DOHH2 (cell line): ENCODE measurements around the gene ABLIM3.

Experiments used
- H3F3A ChIP-seq: fragments of 200-600 bp; sonication (generic), shearing (Covaris generic); 2 replicates; pipeline ENCODE4 v1.6.0; 2016; ENCODE audit warnings: antibody characterized with exemption, mild to moderate bottlenecking; ENCODE audit not compliant: control insufficient read depth, insufficient read depth
- H3K27ac ChIP-seq: fragments of 200-600 bp; sonication (generic); 2 replicates; pipeline ENCODE4 v1.5.1; 2014; ENCODE audit warnings: low read depth, mild to moderate bottlenecking, low read length, moderate library complexity
- H3K27me3 ChIP-seq: fragments of 200-600 bp; sonication (generic); 2 replicates; pipeline ENCODE4 v1.6.1; 2014; ENCODE audit warnings: mild to moderate bottlenecking, low read length, mixed read lengths; ENCODE audit not compliant: control insufficient read depth
- H3K36me3 ChIP-seq: fragments of 200-600 bp; sonication (generic); 2 replicates; pipeline ENCODE4 v1.6.1; 2014; ENCODE audit warnings: mild to moderate bottlenecking, low read length, moderate library complexity, mixed read lengths; ENCODE audit not compliant: control insufficient read depth
- H3K4me1 ChIP-seq: fragments of 200-600 bp; sonication (generic); 2 replicates; pipeline ENCODE4 v1.6.1; 2014; ENCODE audit warnings: mild to moderate bottlenecking, low read length, mixed read lengths; ENCODE audit not compliant: control insufficient read depth
- H3K4me2 ChIP-seq: fragments of 200-600 bp; sonication (generic); 2 replicates; pipeline ENCODE4 v1.6.0; 2014; ENCODE audit warnings: mild to moderate bottlenecking, low read length, moderate library complexity
- H3K4me3 ChIP-seq: fragments of 200-600 bp; sonication (generic); 2 replicates; pipeline ENCODE4 v1.5.1; 2014; ENCODE audit warnings: mild to moderate bottlenecking, low read length, mixed read lengths
- H3K79me2 ChIP-seq: fragments of 200-600 bp; sonication (generic); 2 replicates; pipeline ENCODE4 v1.6.1; 2014; ENCODE audit warnings: mild to moderate bottlenecking, low read length, mixed read lengths; ENCODE audit not compliant: control insufficient read depth
- H3K9me2 ChIP-seq: fragments of 200-600 bp; sonication (generic); replicated peaks from 2 replicates; pipeline ENCODE4 v1.6.1; 2014; ENCODE audit warnings: mild to moderate bottlenecking, low read length, mixed read lengths; ENCODE audit not compliant: control insufficient read depth
- H3K9me3 ChIP-seq: fragments of 200-600 bp; sonication (generic); 2 replicates; pipeline ENCODE4 v1.6.1; 2014; ENCODE audit warnings: antibody characterized with exemption, low read length, mixed read lengths; ENCODE audit not compliant: control insufficient read depth, insufficient read depth
- H4K20me1 ChIP-seq: fragments of 200-600 bp; sonication (generic); 2 replicates; pipeline ENCODE4 v1.6.0; 2014; ENCODE audit warnings: low read depth, mild to moderate bottlenecking, antibody characterized with exemption, low read length, moderate library complexity; ENCODE audit not compliant: control insufficient read depth, insufficient read depth
- EZH2phosphoT487 ChIP-seq: fragments of 200-600 bp; sonication (generic); IDR thresholded peaks from 2 replicates; pipeline ENCODE4 v1.6.1; 2017; ENCODE audit warnings: borderline replicate concordance, mild to moderate bottlenecking, antibody characterized with exemption, low read length, moderate library complexity, mixed read lengths
- TF ChIP-seq, protein P1 (sequence below): fragments of 200-600 bp; sonication (generic); IDR thresholded peaks from one replicate; pipeline ENCODE4 v1.5.1; 2014; ENCODE audit warnings: antibody characterized with exemption, mild to moderate bottlenecking, low read depth, low read length; ENCODE audit not compliant: poor library complexity, severe bottlenecking

Gene ABLIM3

DNA sequence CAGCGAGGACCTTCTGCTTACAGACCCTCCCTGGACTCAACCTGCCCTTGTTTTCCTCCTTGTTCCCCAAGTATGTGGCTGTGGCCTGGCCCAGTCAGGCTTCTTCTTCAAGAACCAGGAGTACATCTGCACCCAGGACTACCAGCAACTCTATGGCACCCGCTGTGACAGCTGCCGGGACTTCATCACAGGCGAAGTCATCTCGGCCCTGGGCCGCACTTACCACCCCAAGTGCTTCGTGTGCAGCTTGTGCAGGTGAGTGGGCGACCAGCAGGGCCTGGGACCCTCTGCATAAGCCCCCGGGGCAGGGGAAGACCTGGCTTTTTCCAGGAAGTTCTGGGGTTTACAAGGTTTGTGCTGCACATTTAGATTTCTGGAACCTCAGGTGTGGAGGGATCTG is 56.9 kb downstream of the ABLIM3 start:
- Histone ChIP-seq H3K4me3 (no peak overlapping the region), H3F3A (no peaks in the 10 kb centered on the region), H3K27ac (no peak overlapping the region), H4K20me1 (no peaks in the 10 kb centered on the region), H3K79me2 (no peaks in the 10 kb centered on the region), H3K4me2 (no peak overlapping the region), H3K36me3 (no peaks in the 10 kb centered on the region), H3K4me1 (no peaks in the 10 kb centered on the region), H3K9me3 (no peaks in the 10 kb centered on the region), H3K27me3 (peaks cover 4% of the 10 kb centered on the region; the same call in 1 of the 2 replicates), H3K9me2 (no peaks in the 10 kb centered on the region)
- no peak for TF ChIP-seq EZH2phosphoT487

DNA sequence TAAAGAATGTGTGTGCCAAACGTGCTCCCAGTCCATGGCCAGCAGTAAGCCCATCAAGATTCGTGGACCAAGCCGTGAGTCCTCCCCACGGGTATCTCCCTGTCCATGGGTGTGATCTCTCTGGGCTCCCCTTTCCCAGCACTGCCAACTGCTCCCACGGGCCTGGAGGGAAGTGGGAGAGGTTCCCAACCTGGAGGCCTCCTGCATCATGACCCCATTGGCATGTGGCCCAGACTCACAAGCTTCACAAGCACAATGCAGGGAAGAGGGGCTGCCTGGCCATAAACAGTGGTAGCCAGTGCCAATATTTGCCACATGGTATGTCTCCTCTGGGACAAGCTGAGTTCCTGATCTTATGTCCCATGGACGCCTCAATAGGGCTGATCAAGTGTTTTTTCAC is 59.1 kb downstream of the ABLIM3 start:
- H3K9me2 ChIP-seq = no peaks in the 10 kb centered on the region
- H3F3A ChIP-seq = no peaks in the 10 kb centered on the region
- no peak for TF ChIP-seq EZH2phosphoT487
- TF ChIP-seq, protein P1, sequence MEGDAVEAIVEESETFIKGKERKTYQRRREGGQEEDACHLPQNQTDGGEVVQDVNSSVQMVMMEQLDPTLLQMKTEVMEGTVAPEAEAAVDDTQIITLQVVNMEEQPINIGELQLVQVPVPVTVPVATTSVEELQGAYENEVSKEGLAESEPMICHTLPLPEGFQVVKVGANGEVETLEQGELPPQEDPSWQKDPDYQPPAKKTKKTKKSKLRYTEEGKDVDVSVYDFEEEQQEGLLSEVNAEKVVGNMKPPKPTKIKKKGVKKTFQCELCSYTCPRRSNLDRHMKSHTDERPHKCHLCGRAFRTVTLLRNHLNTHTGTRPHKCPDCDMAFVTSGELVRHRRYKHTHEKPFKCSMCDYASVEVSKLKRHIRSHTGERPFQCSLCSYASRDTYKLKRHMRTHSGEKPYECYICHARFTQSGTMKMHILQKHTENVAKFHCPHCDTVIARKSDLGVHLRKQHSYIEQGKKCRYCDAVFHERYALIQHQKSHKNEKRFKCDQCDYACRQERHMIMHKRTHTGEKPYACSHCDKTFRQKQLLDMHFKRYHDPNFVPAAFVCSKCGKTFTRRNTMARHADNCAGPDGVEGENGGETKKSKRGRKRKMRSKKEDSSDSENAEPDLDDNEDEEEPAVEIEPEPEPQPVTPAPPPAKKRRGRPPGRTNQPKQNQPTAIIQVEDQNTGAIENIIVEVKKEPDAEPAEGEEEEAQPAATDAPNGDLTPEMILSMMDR = no peak
- H3K36me3 ChIP-seq = no peaks in the 10 kb centered on the region
- no peak overlapping the region for H3K4me3 ChIP-seq
- H3K27ac ChIP-seq = no peak overlapping the region
- H3K27me3 ChIP-seq = peaks cover 4% of the 10 kb centered on the region; the same call in 1 of the 2 replicates
- no peak overlapping the region for H3K4me2 ChIP-seq
- no peaks in the 10 kb centered on the region for H3K9me3 ChIP-seq
- no peaks in the 10 kb centered on the region for H4K20me1 ChIP-seq
- H3K79me2 ChIP-seq = no peaks in the 10 kb centered on the region
- no peaks in the 10 kb centered on the region for H3K4me1 ChIP-seq

DNA sequence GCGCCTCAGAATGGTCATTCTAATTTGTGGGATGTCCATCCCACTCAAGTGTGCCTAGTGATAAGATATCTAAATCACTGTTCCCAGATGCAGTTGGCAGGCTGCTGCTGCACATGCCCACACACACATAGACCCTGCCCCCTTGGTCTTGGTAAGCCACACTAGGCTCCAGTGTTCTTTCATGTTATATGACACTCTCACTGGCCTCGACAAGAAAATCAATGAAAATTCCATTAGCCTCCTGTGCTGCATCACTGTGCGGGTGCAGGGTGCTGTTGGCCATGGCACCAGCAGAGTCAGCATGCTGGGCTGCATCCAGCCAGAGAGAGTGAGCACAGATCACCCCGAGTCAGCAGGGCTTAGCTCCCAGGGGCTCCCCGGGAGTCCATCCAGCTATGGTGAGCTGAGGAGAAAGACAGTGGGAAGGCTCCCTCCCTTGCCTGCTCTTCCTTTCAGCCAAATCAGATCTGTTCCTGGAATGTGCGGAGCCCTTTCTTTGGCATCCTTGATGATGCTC is 59.9 kb downstream of the ABLIM3 start:
- Histone ChIP-seq H3K27me3 (peaks cover 4% of the 10 kb centered on the region; the same call in 1 of the 2 replicates), H3K9me2 (no peaks in the 10 kb centered on the region), H3F3A (no peaks in the 10 kb centered on the region), H3K79me2 (no peaks in the 10 kb centered on the region), H3K27ac (no peak overlapping the region), H3K4me1 (no peaks in the 10 kb centered on the region), H3K4me2 (no peak overlapping the region), H4K20me1 (no peaks in the 10 kb centered on the region), H3K4me3 (no peak overlapping the region), H3K36me3 (no peaks in the 10 kb centered on the region), H3K9me3 (no peaks in the 10 kb centered on the region)
- TF ChIP-seq, protein P1 = no peak
- no peak for TF ChIP-seq EZH2phosphoT487

DNA sequence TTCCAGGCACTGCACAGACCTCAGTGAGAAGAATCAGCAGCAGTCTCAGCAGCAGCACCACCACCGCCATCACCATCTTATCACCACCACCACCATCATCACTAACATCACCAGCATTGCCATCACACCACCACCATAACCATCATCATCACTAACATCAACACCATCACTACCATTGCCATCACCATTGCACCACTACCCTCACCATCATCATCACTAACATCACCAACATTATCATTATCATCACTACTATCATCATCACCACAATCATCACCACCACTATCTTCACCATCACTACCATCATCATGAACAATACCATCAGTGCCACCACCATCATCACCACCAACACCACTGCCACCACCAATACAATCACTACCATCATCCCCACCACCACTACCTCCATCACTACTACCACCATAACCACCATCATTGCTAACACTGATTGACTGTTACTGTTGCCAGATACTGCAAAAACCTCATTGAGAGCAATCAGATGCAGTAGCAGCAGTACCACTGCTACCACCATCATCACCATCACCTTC is 61.7 kb downstream of the ABLIM3 start:
- H3K4me1 ChIP-seq = no peaks in the 10 kb centered on the region

More for the DNA sequence above, 61.7 kb downstream of the ABLIM3 start:
- no peak overlapping the region for H3K4me3 ChIP-seq
- H3K9me3 ChIP-seq = no peaks in the 10 kb centered on the region
- H3K9me2 ChIP-seq = no peaks in the 10 kb centered on the region
- no peak for TF ChIP-seq EZH2phosphoT487
- TF ChIP-seq, protein P1 = no peak
- no peak overlapping the region for H3K4me2 ChIP-seq
- H3K27ac ChIP-seq = no peak overlapping the region
- H3K36me3 ChIP-seq = no peaks in the 10 kb centered on the region
- no peaks in the 10 kb centered on the region for H3K79me2 ChIP-seq
- H3F3A ChIP-seq = no peaks in the 10 kb centered on the region
- no peaks in the 10 kb centered on the region for H4K20me1 ChIP-seq
- H3K27me3 ChIP-seq = no peaks in the 10 kb centered on the region
